ENCODE results near the gene PTPRR.

Gene PTPRR

DNA sequence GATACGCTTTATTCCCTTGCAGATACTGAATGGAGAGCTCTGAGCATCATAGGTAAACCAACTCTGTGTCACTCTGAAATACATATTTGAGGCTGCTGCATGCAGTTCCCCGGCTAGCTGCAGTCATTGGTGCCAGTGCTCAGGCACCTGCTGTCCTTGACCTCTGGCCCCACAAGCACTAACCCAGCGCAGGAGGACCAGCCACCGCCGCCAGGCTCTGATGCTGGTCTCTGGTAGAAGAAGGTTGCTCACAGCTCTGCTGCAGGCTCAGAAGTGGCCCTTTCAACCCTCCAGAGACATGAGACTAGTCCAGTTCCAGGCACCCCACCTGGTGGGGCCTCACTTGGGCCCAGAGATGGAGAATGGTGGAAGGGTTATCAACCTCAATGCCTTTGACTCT, 248.8 kb downstream of the PTPRR start:
- no peak for DNase-seq

GRCh38 chr12:70670948-70671347, 249.6 kb downstream of the PTPRR start:
- DNase-seq = no peak

- no peak for DNase-seq
These were observed 253.3 kb downstream of the PTPRR start for GRCh38 chr12:70667253-70667652.

DNA sequence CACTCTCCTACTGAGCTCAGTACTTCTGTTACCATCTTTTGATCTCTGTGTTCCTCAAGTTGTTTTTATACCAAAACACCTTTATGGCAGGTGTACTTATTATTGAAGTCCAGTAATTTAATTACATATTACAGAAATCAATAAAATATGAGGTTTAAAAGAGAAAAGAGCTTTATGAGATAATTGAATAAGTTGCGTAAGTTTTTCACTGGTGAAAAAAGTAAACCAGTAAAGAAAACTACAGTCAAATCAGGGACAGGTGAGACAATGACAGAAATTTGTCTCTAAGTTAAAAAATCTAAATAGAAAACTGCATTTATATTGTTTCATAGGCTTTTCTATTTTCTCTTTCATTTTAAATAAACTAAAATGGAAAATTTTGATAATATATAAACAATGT, 254.2 kb downstream of the PTPRR start:
- DNase-seq = no peak

- DNase-seq = no peak
These were observed 256.1 kb downstream of the PTPRR start for GRCh38 chr12:70664465-70664881.

DNA sequence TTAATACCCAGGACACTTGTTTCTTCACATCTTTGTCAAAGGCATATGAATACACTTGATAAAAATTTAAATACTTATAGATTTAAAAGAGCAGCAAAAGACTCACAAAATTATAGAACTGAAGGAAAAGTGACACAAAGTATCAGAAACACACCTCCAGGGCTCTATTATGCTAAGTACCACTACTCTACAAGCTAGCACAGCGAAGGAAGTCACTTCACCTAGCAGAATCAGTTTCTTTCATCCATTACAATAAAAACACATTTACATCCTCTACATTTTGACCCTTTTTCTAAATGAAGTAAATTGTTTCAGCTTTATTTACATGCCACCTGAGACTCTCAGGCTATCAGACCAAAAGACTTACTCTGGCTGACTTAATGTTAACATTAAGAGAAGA, 256.7 kb downstream of the PTPRR start:
- DNase-seq = no peak

DNA sequence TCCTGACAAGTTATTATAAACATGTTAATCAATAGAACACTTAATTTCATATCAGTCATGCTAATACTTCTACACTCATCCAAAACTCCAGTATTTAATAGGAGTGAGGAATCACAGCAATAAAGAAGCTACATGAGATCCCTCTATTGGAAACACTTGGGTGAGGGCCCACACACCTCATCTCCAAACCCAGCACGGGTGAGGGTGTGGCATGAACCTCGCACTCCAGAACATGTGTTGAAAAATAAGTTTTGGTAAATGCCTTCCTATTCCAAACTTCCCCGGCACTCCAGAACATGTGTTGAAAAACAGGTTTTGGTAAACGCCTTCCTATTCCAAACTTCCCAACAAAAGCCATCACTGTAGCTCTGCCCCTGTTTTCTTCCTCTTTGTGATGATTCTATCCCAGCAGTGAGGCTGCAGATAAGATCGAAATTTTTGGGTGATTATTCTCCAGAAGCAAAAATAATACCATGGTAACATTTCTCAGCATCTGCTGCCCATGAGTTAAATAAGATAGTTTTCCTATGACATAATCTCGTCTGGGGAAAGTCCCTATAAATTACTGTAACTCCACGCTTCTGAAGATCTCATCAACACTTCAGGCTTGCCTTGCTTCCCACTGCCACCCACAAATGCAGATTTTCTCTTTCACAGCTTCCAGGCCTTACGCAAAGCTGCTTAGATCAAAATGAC, 258.9 kb downstream of the PTPRR start:
- DNase-seq = no peak

- DNase-seq = no peak
These were observed 259.8 kb downstream of the PTPRR start for GRCh38 chr12:70660620-70661219.

GRCh38 chr12:70660002-70660604, 260.4 kb downstream of the PTPRR start:
- DNase-seq = no peak

DNA sequence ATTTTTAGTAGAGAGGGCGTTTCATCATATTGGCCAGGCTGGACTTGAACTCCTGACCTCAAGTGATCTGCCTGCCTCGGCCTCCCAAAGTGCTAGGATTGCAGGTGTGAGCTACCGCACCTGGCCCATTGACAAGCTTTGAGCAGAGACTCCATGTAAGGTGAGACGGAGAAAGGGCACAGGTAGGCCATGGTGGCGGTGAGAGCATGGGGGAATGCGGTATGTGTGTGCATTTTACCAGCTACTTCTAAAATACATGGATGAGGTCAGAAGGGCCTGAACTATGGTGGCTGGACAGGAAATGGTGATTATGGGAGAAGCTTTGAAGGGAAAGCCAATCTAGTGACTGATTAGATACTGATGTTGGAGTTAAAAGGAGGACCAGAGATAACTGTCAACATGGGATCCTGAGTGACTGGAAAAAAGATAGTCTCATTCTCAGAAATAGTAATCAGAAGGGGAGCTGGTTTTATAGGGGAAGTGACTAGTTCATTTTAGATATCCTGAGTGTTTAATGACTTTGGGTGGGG, 261.4 kb downstream of the PTPRR start:
- DNase-seq = no peak

GRCh38 chr12:70657616-70658286, 262.8 kb downstream of the PTPRR start:
- DNase-seq = no peak

GRCh38 chr12:70652451-70652850, 268.1 kb downstream of the PTPRR start:
- no peak for DNase-seq

DNA sequence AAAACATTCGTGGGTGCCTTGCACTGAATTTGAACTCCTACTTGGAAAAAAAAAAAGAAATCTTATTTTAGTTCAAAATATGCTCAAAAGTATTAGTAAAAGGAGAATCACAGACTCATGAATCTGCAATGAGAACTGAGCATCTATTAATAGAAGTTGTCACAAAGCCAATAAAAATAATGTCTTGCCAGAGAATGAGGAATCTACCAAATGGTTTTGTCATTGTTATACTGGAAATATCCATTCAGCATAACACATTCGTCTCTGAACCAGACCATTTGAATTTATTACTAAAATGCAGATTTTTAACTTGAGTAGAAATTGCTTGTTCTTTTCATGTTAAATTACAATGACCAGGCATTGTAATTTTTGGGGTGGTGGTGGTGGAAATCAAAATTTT, 271.7 kb downstream of the PTPRR start:
- no peak for DNase-seq

DNA sequence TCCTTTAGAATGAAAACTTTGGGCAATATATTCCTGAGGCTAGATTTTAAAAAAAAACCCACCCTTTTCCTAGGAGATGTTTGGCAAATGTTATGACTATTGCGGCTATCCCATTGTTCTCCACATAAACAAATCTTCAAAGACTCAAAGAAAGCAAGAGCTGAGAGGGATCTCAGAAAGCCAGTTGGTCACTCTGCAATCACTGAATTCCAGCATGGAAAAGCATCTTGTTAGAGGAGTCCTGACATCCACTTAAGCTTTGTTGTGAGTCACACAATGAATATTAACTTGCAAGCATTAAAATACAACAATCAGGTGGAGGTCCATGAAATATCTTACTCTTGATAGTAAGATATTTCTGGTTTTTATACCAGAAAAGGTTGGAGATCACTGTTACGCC, 272.3 kb downstream of the PTPRR start:
- DNase-seq = no peak

GRCh38 chr12:70646850-70647249, 273.7 kb downstream of the PTPRR start:
- DNase-seq = no peak

DNA sequence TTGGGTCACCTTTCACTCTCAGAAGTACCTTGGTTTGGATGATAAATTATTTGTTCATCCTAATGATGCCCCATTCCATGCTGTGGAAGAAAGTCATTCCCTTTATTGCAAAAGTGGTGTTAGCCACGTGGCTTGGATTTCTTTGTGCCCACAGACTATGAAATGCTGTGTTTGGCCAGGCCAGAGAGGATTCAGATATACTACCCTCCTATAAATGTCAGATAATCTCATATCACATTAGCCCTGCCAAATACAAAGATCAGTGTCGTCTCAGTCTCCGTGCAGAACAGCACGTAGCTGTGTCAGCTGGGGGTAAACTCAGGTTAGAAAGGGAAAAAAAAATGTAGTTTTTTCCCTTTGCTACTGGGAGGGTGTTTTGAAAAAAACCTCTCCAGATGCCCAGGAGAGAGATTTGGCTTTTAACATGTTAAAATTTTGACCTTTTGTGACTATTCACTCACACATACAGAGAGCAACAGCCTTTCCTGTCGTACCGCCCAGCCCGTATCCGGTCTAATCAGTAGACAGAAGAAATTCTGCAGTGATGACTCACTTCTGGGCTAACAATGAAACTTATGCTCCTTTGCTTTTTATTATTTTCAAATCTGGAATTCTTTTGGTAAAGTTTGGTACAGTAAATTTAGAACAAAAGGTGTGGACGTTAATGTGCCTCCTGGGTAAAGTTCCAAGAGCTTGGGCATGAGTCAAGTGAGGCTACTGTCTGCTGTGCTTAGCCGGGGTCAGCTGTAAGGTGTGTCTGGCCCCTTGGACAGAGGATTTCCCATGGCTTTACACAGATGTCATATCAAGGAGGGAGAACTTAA, 274.8 kb downstream of the PTPRR start:
- DNase-seq = no peak

- no peak for DNase-seq
These were observed 275.7 kb downstream of the PTPRR start for GRCh38 chr12:70644861-70645260.

GRCh38 chr12:70643939-70644338, 276.6 kb downstream of the PTPRR start:
- DNase-seq = no peak

DNA sequence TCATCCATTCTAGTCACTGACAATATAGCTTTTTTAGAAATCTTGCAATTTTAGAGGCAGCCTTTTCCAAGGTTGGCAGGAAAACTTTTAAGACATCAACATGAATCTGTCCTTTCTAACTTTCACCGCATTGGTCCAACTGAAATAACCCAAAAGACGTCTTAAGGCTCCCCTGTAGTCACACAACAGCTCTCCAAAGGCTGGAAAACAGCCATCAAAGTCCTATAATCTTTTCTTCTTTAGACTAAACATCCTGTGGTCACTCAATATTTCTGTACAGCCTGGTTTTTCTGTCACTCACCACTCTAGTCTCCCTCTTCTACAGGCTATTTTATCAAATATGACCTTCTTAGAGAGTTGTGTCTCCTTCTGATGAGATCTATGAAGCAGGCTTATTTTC, 278.8 kb downstream of the PTPRR start:
- no peak for DNase-seq

DNA sequence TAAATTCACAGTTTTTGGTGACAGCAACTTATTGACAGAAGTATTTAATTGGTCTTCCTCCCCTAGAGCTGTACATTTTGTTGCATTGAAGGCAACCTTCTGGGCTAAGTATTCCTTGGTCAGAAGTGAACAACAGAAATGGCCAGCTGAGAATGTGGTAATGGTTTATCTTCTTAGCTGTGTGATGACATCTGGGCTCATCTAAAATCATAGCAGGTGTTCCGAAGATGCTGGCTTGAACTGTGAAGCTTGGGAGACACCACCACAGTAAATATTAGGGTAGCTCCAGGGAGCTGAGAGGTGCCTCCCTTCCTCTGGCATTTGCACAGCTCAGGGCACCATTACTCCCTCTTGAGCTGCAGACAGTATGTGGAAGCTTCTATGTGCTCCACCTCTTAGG, 279.6 kb downstream of the PTPRR start:
- DNase-seq = no peak

DNA sequence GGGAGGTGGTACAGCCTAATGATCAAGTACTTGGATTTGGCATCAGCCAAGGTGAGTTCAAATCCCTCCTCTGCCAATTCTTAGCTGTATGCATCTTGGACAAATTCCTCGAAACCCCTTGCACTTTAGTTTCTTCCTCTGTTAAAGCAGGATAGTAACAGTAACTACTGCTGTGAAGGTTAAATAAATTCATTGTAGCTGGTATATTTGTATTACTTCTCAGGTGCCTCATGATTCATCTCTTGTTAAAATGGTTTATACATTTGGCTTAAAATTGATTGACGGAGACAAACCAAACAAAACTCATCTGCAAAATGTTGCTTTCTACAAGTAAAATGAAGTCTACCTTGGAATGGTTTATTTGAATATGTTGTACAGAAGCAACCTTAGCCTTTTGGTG, 281.0 kb downstream of the PTPRR start:
- DNase-seq = no peak

DNA sequence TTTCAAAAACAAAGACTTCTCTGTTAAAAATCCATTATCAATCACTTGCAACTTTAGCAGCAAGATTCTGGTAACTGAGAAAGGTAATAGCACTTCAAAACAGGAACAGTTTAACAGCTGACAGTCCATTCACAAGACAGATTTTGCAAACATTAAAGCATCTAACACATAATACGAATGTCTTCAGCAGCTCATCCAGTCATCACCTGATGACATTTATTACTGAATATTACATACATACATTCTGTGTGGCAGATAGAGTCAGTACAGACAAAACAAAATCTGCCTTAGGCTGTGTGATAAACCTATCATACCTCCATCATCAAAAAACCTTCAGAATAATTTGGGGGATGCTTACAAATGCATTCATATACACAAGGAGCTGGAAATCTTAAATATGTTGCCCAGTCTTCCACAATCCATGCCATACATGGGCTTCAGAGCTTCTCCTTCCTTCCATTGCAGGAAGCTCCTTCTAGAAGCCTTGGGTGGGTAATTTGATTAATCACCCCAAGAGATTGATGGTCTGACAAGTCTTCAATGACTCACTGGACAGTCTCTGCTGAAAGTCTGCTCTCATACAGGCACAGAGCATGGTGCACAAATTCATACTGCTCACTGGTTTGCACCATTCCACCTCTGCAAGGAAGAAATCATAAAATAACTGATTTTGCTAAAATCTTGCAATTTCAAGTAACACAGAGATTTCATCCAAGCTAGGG, 281.7 kb downstream of the PTPRR start:
- no peak for DNase-seq

Data from activated naive CD4-positive, alpha-beta T cell (primary cell).